NCI-H2081 (cell line): ENCODE measurements around the gene ANKLE1.
A peak's percentile ranks its signal among the peaks of the same experiment; 100 is the strongest.

Source experiments
- DNase-seq, 2 experiments: peaks; one replicate each; lab custom pipeline; 2025; lab: John Stamatoyannopoulos, UW

Gene ANKLE1

DNA sequence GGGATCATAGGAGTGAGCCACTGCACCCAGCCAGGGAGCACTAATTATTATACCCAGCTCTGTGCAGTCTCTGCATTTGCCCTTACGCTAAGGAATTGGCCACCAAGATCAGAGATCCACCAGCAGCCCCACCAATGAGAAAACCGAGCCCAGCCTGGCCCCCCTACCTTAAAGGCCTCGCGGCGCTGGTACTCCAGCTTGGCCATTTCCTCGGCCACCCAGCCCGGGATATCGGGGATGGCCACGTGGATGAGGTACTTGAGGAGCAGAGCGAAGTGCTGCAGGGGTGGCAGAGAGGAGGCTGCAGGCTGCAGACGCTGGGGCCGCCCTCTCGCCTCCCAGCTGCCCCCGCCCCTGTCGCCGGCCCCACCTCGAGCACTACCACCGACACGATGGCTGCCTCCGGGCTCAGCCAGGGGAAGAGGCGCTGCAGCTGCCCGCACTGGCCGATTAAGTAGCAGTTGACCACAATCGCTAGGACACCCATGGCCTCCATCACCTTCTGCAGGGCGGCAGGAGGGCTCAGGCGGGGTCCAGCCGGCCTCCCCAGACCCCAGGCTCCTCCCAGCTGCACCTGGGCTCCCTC is 45.5 kb downstream of the ANKLE1 start:
- DNase-seq, result no peak

DNA sequence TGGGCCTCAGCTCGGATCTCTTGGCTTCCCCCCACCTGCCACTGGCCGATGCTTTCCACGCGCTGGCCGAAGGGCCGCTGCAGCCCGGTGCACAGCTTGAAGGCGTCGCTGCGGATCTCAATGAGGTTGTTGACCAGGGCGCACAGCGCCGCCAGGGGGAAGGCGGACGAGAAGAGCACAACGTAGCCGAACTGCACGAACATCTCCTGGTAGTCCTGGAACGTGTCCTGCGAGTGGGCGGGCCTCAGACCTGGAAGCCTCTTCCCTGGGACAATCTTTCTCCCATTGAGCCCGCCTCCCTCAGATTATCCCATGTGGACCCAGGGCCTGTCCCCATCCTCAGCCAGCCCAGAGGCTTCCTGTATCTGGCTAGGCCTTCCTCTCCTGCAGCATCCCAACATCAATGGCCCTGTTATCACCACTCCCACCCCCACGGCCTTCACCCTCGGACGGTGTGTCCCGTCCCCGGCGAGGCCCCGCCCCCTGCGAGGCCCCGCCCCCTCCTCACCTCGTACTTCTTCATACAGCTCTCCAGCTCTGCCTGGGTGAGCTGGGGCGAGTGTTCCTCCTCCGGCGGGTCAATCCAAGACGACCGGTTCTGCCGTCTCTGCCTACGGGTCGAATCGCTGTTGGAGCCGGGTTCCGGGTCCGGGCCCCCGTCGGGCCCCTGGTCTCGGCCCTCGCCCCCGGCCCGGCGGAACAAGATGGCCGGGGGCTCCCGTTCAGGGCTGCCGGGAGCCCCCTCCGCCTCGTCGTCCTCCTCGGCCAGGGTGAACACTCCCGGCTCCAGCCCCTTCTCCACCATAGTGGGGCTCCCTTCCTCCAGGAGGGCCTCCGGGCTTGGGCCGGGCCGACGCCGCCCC is 46.2 kb downstream of the ANKLE1 start:
- DNase-seq, result no peak

DNA sequence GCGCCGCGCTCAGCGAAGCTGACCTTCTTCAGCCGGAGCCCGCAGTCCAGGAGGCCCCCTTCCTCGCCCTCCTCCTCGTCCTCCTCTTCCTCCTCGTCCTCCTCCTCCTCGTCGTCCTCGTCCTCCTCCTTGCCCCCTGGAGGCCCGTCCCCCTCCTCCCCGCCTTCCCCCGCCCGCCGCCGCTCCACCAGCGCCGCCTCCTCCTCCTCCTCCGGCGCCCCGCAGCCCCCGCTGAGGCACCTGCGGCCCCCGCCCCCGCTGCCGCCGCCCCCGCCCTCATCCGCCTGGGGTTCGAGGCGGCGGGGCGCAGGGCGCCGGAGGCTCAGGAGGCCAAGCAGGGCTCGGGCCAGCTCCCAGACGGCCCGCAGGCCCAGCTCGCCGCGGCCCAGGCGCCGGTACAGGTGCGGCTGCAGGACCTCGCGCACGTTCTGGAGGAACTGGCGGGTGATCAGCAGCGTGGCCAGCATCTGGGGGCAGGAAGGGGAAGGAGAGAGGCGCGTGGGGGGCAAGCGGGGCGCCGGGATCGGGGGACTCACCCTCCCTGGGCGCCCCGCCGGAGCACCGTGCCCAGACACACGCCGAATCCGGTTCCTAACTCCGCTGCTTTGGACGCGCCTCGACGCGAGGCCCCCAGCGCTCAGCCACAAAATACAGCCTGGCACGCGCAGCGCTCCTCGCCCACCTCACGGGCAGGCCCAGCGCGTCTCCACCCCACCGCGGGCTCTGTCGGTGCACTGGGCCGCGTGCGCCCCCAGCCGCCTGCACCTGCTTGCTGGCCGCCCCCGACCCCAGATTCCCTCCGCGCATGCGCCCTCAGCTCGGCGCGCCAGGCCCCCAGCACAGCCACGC is 47.0 kb downstream of the ANKLE1 start:
- no peak for DNase-seq

DNA sequence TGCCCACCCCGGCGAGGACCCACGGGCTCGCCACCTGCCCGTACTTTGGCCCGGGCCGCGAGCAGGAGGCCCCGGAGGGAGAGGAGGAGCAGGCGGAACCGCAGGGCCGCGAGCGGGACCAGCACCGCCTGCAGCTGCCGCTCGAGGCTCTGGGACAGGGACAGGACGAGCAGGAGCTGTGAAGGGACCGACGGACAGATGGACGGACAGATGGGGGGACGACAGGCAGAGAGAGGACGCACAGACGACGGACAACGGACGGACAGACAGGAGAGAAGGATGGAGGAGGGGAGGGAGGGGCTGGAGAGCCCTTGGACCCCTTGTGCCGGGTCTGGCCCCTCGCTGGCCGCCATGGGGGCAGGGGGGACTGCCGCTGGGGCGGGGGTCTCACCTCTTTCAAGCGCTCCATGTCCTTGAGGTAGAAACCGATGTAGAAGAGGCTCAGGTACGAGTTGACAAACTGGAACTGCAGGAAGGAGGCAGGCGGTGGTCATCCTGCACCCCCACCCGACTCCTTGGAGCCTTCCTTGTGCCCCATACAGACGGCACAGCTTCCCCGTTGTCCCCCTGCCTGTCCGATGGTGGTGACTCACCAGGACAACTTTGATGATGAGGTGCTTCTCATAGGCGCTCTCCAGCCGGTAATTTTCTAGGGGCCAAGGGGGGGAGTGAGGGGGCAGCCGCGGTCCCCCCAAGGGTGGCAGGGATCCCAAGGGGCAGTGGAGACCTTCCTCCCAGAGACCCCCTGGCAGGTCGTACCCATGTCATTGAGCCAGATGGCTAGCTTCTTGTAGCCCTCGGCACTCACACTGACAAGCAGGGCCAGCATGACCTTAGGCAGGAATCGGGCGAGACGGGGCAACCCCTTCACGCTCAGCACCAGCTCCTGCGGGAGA is 47.9 kb downstream of the ANKLE1 start:
- DNase-seq, result no peak

DNA sequence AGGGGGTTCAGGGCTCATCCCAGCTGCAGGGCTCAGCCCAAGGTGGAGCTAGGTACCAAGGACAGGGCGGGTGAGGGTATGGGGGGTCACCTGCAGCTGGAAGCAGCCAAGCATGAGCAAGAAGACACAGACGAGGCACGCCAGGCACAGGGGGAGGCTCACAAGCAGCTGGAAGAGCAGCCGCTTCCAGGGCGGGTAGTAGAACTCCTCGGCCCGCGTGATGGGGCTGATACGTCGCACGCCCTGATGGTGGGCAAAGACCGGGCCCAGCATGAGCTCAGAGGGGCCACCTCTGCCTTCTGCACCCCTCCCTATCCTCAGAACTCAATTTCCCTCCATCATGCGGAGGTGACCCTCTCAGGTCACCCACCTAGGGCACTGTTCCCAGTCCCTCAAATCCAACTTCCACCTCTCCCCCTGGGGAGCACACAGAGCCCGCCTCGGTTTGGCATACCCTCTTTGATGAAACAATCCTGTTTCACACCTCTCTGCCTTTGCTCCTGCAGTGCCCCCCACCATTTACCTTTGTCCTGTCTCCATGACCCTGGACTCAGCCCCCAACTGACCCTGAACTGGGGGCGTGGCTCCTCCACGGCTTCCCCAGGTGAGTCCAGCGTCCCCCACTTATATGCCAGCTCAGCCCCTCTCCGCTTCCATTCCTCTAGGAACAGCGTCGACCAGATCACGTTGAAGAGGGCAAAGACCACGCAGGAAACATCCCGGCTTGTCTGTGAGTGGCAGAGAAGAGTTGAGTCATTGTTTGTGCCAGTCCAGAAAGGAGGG is 48.8 kb downstream of the ANKLE1 start:
- DNase-seq, result no peak

DNA sequence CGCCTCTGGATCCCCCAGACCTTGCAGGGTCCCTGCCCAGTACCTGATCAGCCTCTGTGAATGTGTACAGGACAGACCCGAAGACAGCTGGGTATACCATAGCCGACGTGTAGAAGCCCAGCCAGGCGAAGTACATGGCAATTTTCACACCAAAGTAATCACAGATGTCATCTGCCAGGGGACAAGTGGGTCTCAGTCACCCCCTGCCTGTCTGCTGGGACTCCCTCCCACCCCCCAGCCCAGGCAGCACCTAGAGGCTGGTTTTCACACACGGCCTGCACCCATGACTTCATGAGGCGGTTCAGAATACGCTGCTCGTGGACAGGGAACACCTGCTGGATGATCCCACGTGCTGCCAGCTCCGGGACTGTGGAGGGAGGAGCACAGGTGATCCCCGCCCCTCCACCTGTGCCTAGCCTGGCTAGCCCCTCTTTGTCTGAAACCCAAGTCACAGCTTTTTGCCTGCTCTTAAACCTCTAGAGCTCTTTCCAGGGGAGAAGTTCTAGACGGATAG is 49.4 kb downstream of the ANKLE1 start:
- no peak for DNase-seq

DNA sequence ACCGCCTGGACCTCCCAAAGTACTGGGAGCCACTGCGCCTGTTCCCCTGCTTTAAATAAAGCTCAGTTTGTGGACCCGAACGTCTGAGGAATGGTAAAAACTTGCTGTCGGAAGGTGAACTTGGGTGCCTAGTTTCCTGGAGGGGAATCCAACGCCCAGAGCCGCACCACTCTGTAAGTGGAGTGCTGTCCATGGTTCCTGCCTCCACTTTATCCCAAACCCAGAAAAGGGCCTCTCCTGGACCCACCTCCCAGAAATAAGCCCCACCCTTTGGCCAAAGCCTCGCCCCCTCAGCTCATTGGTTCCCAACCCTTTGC is 50.6 kb downstream of the ANKLE1 start:
- no peak for DNase-seq

DNA sequence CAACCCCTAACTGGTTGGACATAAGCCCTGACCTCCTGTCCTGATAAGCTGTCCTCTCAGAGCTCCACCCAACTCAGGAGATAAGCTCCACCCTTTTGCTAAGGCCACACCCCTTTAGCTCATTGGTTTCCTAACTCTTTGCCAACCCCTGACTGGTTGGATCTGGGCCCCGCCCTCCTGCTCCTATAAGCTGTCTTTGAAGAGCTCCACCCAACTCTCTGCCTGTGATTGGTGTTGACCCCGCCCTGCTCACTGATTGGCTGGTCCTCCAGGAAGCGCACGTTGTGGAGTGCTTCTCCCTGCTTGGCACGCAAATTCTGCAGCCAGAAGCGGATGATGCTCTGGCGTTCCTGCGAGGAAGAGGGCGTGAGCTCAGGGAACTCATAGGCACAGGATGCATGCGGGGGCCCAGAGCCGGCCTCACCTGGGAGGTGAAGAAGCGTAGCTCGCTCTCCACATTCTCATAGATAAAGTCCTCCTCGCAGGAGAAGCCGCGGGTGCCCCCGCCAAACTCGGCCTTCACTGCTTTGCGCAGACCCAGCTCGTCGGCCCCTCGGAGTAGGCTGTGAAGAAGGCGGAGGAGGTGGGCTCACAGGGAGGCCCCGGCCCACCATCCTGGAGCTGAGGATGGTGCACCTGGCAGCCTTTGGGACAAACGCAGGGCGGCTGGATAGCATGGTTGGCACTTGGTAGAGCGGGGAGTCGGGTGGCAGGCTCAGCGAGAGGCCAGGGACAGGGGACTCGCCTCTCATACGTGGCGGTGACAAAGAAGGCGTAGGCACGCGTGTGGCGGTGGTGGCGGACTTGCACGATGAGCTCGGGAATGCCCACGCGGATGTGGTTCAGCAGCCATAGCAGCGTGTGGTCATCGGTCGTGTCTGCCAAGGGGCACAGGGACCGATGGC is 51.2 kb downstream of the ANKLE1 start:
- DNase-seq, result peak; percentile 55 to 68

DNA sequence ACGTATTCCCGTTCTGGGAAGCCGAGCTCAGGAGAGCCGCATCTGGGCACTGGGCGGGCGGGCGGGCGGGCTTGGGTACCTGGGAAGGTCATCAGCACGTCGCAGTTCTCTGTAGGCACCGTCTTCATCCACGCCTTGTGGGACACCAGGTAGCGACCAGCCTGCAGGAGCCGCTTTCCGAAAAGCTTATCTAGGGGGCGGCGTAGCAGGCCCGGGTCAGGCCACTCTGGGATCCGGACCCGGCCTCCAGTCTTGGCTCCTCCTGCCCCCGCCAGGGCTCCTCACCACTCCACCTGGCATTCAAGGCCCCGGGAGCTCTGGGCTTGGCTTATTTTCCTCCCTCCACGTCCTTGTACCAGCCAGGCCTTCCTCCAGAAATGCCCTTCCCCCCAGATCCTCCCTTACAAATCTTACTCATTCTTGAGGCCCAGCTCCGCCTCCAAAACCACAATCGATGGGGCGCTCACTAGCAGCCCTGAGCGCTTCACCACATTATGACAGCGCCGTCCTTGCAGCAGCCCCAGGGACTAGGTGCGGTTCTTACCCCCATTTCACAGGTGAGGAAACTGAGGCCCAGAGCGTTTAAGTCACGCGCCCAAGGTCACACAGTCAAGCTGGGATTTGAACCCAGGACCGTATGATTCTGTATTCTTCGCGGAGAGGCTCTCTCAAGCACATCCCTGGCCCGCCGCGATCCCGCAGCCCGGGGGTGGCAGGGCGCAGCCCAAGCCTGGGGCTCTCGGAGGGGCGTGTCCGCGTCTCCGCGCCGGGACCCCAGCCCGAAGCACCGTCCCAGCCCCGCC is 52.1 kb downstream of the ANKLE1 start:
- DNase-seq, result no peak

DNA sequence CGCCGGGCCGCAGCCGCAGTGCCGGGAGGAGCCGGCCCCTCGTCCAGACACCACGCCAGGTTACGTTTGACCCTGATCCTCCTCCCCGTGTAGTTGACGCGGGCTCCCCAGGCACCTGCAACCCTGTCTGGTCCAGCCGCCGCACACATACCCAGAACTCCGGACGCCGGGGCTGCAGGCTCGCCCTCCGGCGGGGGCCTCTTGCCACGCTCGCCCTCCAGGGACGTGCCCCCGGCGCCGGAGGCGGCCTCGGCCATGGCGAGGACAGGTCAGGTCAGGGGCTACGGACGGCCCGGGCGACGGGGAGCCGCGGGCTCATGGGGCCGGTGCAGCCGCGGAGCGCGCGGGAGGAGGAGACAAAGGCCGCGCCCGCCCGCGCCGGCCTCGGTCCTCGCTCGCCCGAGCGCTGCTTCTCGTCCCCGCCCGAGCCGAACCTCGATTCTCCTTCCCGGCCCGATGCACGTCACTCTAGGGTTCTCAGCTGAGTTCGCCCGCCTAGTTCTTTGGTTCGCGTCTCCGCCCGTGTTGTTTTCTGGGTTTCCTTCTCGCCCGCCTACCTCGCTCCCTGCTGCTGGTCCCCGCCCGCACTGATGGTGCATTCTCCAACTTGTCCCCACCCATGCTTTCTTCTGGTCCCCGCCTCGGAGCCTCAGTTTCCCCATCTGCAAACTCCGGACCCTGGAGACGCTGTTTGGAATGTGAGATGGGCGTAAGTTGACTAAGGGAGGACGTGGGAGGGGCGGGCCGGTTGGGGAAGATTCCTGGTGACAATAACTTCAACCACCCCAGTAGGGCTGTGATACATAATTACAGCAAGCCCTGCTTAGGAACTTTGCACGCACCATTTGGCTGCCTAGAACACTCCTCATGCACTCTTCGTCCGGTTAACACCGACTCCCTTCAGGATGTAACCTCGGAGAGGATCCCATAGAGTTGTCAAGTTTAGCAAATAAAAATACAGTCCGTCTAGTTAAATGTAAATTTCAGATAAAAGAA is 53.0 kb downstream of the ANKLE1 start, which contains the start of gene ANO8:
TSS of gene ANO8 (minus strand) at position 442 of the 996 bp plus-strand sequence. CDS start at position 257, 185 bp downstream.
- DNase-seq, result peak; percentile 93 to 98

DNA sequence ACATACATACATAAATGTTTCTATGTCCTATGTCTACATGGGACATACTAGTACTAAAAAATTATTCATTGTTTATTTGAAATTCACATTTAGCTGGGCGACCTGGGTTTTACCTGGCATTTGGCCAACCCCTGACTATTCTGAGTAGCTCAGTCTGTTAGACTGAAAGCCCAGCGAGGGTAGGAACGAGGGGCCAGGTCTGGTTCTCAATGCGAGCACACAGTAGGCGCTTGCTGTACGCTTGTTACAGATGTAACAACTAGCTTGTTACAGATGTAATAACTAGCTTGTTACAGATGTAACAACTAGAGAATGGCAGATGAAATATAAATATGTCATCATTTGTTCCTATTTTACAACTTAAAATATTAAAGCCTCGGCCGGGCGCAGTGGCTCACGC is 53.9 kb downstream of the ANKLE1 start:
- no peak for DNase-seq
